IPS-11a (cell line): ENCODE results near the gene FYN.

Experiments used
- H3K4me3 ChIP-seq: one replicate; pipeline ENCODE4 v1.5.1; 2013; ENCODE audit warnings: low read depth, low read length, control low read depth

The FYN gene

GRCh38 chr6:111809766-111810165 is 63.5 kb downstream of the FYN start:
- H3K4me3 ChIP-seq = no peak overlapping the region

- no peak overlapping the region for H3K4me3 ChIP-seq
Observed at GRCh38 chr6:111809264-111809663, 64.0 kb downstream of the FYN start.

GRCh38 chr6:111808493-111808892 is 64.8 kb downstream of the FYN start:
- no peak overlapping the region for H3K4me3 ChIP-seq

- H3K4me3 ChIP-seq = no peak overlapping the region
Observed at GRCh38 chr6:111806561-111807497, 66.4 kb downstream of the FYN start.

- H3K4me3 ChIP-seq = no peak overlapping the region
Observed at GRCh38 chr6:111806165-111806547, 67.1 kb downstream of the FYN start.

- no peak overlapping the region for H3K4me3 ChIP-seq
Observed at GRCh38 chr6:111805511-111806164, 67.6 kb downstream of the FYN start.

- no peak overlapping the region for H3K4me3 ChIP-seq
Observed at GRCh38 chr6:111804627-111805235, 68.5 kb downstream of the FYN start.

GRCh38 chr6:111803804-111804203 is 69.4 kb downstream of the FYN start:
- no peak overlapping the region for H3K4me3 ChIP-seq

- H3K4me3 ChIP-seq = no peak overlapping the region
Observed at GRCh38 chr6:111803371-111803770, 69.9 kb downstream of the FYN start.

GRCh38 chr6:111802720-111803330 is 70.4 kb downstream of the FYN start:
- no peak overlapping the region for H3K4me3 ChIP-seq

GRCh38 chr6:111802015-111802414 is 71.2 kb downstream of the FYN start:
- no peak overlapping the region for H3K4me3 ChIP-seq

- H3K4me3 ChIP-seq = no peak overlapping the region
Observed at GRCh38 chr6:111800821-111801220, 72.4 kb downstream of the FYN start.

- no peak overlapping the region for H3K4me3 ChIP-seq
Observed at GRCh38 chr6:111800259-111800765, 72.9 kb downstream of the FYN start.

GRCh38 chr6:111799576-111800258 is 73.5 kb downstream of the FYN start:
- H3K4me3 ChIP-seq = no peak overlapping the region

GRCh38 chr6:111798281-111798725 is 74.9 kb downstream of the FYN start:
- H3K4me3 ChIP-seq = no peak overlapping the region

GRCh38 chr6:111796310-111796918 is 76.8 kb downstream of the FYN start:
- H3K4me3 ChIP-seq = no peak overlapping the region

GRCh38 chr6:111795558-111795957 is 77.7 kb downstream of the FYN start:
- H3K4me3 ChIP-seq = no peak overlapping the region

GRCh38 chr6:111794727-111795452 is 78.4 kb downstream of the FYN start:
- no peak overlapping the region for H3K4me3 ChIP-seq

GRCh38 chr6:111794300-111794699 is 79.0 kb downstream of the FYN start:
- no peak overlapping the region for H3K4me3 ChIP-seq
